Colonic mucosa (tissue), 4 donors: ENCODE results near the gene CARD10. TPM values are rescaled to one million over a fixed set of nuclear protein-coding genes. Genes with fewer than 3 reads are reported as not detected.
A peak's percentile ranks its signal among the peaks of the same experiment; 100 is the strongest.
"Not testable (repeated sequence)": the region's sequence is repeated elsewhere in the genome, so short reads cannot be mapped to it uniquely, and the experiment has no call there.

Experiments
- DNase-seq: peaks from one replicate; pipeline ENCODE4 v3.0.0-alpha.2; 2020
- H3K27ac ChIP-seq: fragments of 200-600 bp; one replicate; pipeline ENCODE4 v1.8.0; 2021
- H3K27me3 ChIP-seq: fragments of 200-600 bp; one replicate; pipeline ENCODE4 v1.8.0; 2021
- H3K36me3 ChIP-seq: fragments of 200-600 bp; one replicate; pipeline ENCODE4 v1.8.0; 2021
- H3K4me1 ChIP-seq: fragments of 200-600 bp; one replicate; pipeline ENCODE4 v1.8.0; 2021; ENCODE audit warnings: mild to moderate bottlenecking
- H3K4me3 ChIP-seq: fragments of 200-600 bp; one replicate; pipeline ENCODE4 v1.8.0; 2021
- H3K9ac ChIP-seq, 2 donors: one replicate each; pipeline ENCODE4 v1.7.0; 2013; ENCODE audit warnings: control low read depth in 2 of 2, low read depth in 2 of 2, low read length in 2 of 2
- H3K9me3 ChIP-seq: fragments of 200-600 bp; one replicate; pipeline ENCODE4 v1.8.0; 2021
- intact Hi-C: fragments of 100-400 bp; cut with DNase I; formaldehyde crosslinking; loops from one replicate; pipeline ENCODE4 v1.14.1; 2022
- total RNA-seq, 2 donors: library from RNA; stranded (reverse); fragmentation: NEBNext Ultra II Directional in 1 of 2; extraction: Animal tissue kit (Norgen Biotek cat#: 25700) in 1 of 2; gene quantifications; one replicate each; pipeline ENCODE4 v1.2.1, GENCODE V29; 2021
- TF ChIP-seq, protein P1 (sequence below): fragments of 200-600 bp; IDR thresholded peaks from one replicate; pipeline ENCODE4 v1.8.0; 2022; ENCODE audit warnings: antibody characterized with exemption, mild to moderate bottlenecking
- donor health status: healthy.
- donor health status: DM: no; HTN: no; CAD: no.
- donor health status: DM: no; HTN: no; CAD: no.

CARD10 gene
- total RNA-seq, 2 donors from 2014 or later, result 59.3 to 60.5 TPM

DNA sequence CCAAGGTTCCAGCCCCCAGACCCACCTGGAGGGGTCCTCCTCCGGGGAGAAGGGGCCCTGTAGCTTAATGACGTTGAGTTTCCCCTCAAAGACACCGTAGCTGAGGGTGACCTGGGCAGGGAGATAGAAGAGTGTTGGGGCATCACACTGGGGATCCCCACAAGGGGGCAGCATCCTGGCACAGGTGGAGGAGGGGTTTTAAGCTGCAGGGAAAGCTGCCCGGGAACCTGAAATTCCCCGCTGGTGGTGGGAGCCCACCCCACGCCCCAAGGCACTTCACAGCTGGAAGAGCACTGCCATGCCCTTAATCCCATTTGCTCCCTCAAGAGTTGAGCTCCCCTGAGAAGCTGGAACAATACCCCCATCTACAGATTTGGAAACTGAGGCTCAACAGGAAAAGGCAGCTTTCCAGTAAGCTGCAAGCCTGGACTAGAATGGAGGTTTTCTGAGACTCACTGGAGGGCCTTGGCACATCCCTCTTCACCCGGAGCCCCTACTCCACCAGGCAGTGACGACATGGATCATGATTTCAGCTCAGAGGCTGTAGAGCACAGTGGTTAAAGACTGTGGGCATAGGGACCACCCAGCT, 46.7 kb downstream of the CARD10 start:
- Histone ChIP-seq H3K4me3 (no peak overlapping the region), H3K27me3 (no peaks in the 10 kb centered on the region), H3K4me1 (no peaks in the 10 kb centered on the region), H3K9ac (no peak overlapping the region), H3K36me3 (no peaks in the 10 kb centered on the region), H3K9me3 (no peaks in the 10 kb centered on the region), H3K27ac (no peak overlapping the region)
- TF ChIP-seq, protein P1, sequence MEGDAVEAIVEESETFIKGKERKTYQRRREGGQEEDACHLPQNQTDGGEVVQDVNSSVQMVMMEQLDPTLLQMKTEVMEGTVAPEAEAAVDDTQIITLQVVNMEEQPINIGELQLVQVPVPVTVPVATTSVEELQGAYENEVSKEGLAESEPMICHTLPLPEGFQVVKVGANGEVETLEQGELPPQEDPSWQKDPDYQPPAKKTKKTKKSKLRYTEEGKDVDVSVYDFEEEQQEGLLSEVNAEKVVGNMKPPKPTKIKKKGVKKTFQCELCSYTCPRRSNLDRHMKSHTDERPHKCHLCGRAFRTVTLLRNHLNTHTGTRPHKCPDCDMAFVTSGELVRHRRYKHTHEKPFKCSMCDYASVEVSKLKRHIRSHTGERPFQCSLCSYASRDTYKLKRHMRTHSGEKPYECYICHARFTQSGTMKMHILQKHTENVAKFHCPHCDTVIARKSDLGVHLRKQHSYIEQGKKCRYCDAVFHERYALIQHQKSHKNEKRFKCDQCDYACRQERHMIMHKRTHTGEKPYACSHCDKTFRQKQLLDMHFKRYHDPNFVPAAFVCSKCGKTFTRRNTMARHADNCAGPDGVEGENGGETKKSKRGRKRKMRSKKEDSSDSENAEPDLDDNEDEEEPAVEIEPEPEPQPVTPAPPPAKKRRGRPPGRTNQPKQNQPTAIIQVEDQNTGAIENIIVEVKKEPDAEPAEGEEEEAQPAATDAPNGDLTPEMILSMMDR, result peak; percentile 48
- DNase-seq, result peak; percentile 53
- intact Hi-C loops, result no loop called here

DNA sequence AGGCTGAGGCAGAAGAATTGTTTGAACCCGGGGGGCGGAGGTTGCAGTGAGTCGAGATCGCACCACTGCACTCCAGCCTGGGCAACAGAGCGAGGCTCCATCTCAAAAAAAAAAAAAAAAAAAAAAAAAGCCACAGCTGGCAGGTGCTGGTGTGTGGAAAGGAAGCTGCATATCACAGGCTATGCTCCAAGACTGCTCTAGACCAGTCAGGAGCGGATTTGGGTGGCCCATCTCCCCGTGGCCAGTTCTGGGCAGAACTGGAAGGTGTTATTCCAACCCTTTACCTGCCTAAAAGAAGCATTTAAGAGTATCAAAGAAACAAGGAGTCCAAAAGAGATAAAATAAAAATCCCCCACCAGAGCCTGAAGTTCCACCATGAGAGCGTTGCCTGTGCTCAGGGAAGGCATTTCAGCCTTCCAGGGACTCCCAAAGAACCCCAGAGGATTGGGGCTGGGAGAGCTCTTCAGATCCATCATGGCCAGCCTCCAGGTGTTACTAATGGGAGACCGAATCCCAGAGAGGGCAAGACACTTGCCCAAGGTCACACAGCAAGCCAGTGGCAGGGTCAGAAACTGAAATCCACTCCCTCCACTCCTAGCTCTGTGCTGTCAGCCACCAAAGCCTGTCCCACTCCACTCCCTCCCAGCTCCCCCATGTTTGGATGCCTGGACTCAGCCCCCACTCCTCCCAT, 47.3 kb downstream of the CARD10 start:
- TF ChIP-seq, protein P1, result no peak
- no peaks in the 10 kb centered on the region for H3K36me3 ChIP-seq
- H3K27ac ChIP-seq, result no peak overlapping the region
- no peak overlapping the region for H3K9ac ChIP-seq
- intact Hi-C loops, result no loop called here
- H3K4me1 ChIP-seq, result no peaks in the 10 kb centered on the region
- no peak for DNase-seq
- no peak overlapping the region for H3K4me3 ChIP-seq
- H3K27me3 ChIP-seq, result no peaks in the 10 kb centered on the region
- H3K9me3 ChIP-seq, result no peaks in the 10 kb centered on the region

DNA sequence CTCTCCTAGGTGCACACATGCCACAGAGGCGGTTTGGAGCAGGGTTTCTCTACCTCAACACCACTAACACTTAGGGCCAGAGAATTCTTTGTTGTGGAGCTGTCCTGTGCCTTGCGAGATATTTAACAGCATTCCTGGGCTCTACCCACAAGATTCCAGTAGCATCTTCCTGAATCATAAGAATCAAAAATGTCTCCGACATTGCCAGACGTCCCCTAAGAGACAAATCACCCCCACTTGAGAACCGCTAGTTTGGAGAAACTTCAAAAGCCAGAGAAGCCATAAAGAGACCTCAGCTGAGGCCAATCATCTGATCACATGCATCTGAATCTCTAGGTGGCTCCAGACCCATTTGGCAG, 49.1 kb downstream of the CARD10 start:
- no peak for DNase-seq
- no peak overlapping the region for H3K4me3 ChIP-seq
- TF ChIP-seq, protein P1, result no peak

DNA sequence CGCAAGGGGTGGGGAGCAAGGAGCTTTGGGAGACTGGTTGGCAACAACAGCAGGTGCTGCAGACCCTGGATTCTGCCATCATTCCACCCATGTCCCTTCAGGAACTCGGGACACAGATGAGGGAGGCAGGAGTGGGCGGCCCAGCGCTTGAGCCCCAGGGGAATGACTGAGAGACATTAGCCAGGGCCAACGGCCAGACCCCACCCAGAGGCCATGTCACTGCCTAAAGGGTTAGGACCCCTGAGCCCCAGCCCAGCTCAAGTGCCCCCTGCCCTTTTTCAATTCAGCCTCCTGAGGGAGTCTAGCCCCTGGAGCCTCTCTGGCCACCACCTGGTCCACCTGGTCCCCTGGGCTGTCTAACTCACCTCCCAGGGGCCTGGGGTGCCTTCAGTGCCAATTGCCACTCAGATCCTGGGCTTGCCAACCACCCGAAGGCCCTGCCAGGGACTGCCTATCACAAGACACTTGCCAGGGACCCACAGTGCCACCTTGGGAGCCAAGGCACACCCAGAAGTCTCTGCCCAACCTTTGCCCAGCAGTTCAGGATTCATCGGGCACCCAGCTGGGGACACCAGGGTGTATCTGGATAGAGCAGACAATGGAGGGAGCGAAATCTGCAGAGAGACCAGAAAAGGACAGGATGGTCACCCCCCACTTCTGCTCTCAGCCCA, 49.7 kb downstream of the CARD10 start:
- no peaks in the 10 kb centered on the region for H3K27me3 ChIP-seq
- TF ChIP-seq, protein P1, result no peak
- no peak overlapping the region for H3K4me3 ChIP-seq
- intact Hi-C loops, result no loop called here
- no peak for DNase-seq
- peaks cover 6% of the 10 kb centered on the region for H3K36me3 ChIP-seq
- no peaks in the 10 kb centered on the region for H3K4me1 ChIP-seq
- H3K27ac ChIP-seq, result no peak overlapping the region
- H3K9ac ChIP-seq, result no peak overlapping the region
- no peaks in the 10 kb centered on the region for H3K9me3 ChIP-seq

More for the DNA sequence above, 49.1 kb downstream of the CARD10 start:
- no peak overlapping the region for H3K27ac ChIP-seq
- H3K27me3 ChIP-seq, result no peaks in the 10 kb centered on the region
- no peaks in the 10 kb centered on the region for H3K4me1 ChIP-seq
- H3K36me3 ChIP-seq, result peaks cover 6% of the 10 kb centered on the region
- H3K9ac ChIP-seq, result no peak overlapping the region
- intact Hi-C loops, result no loop called here
- H3K9me3 ChIP-seq, result no peaks in the 10 kb centered on the region

DNA sequence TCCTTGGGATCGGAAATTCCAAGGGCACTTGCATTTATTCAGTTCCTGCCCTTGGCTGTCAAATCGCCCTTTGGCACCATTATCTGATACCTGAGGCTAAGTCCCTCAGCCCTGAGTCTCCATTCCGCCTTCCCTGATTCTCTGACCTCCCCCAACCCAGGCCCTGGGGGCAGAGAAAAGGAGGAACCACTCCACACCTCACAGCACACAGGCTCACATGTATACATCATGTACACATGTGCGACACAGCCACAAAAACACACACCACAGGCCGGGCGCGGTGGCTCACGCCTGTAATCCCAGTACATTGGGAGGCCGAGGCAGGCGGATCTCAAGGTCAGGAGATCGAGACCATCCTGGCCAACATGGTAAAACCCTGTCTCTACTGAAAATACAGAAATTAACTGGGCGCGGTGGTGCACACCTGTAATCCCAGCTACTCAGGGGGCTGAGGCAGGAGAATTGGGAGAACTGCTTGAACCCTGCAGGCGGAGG, 51.0 kb downstream of the CARD10 start:
- intact Hi-C loops, H3K27ac ChIP-seq, H3K27me3 ChIP-seq, H3K9me3 ChIP-seq, H3K36me3 ChIP-seq, H3K4me3 ChIP-seq, H3K9ac ChIP-seq, DNase-seq, H3K4me1 ChIP-seq: not testable (repeated sequence)
